Measurements from ENCODE around the gene CETP. TPM values are rescaled to one million over a fixed set of nuclear protein-coding genes. Genes with fewer than 3 reads are reported as not detected.
A peak's percentile ranks its signal among the peaks of the same experiment; 100 is the strongest.

CETP gene
- total and polyA plus RNA-seq, 2 of the 13 experiments (the other 11 are each of a cell fraction or from before 2014, with no cell fraction given): 0.31 to 9.8 TPM

- peak; percentile 65; the same call in 1 of the 2 replicates for TF ChIP-seq SAP130 (CRISPR knock-in tag; IDR thresholded peaks at IDR 0.05; ENCODE audit: low read depth)
- 0 out of 2 replicates have a peak, but pooled peaks have one; percentile 32 for TF ChIP-seq THAP9 (CRISPR knock-in tag; IDR thresholded peaks at IDR 0.05; ENCODE audit: borderline replicate concordance)
- 0 out of 2 replicates have a peak, but pooled peaks have one; percentile 51 for TF ChIP-seq NFKB2 (CRISPR knock-in tag; IDR thresholded peaks at IDR 0.05; ENCODE audit: borderline replicate concordance)
- TF ChIP-seq ZBTB34 (CRISPR knock-in tag; IDR thresholded peaks at IDR 0.05): no peak
- TF ChIP-seq SPEN (CRISPR knock-in tag; IDR thresholded peaks at IDR 0.05; ENCODE audit: low read depth): peak; percentile 81; the same call in 1 of the 2 replicates
- TF ChIP-seq KDM5B (CRISPR knock-in tag; IDR thresholded peaks at IDR 0.05; ENCODE audit: borderline replicate concordance): peak; percentile 38; the same call in 1 of the 2 replicates
- peak; percentile 34; the same call in 1 of the 2 replicates for TF ChIP-seq PHF20 (CRISPR knock-in tag; IDR thresholded peaks at IDR 0.05)
- peak; percentile 46; the same call in 1 of the 2 replicates for TF ChIP-seq ZNF792 (CRISPR knock-in tag; IDR thresholded peaks at IDR 0.05)
- TF ChIP-seq NONO (IDR thresholded peaks at IDR 0.05): no peak
- 0 out of 2 replicates have a peak, but pooled peaks have one; percentile 19 for TF ChIP-seq NONO (CRISPR knock-in tag; conservative IDR thresholded peaks at IDR 0.05)
- TF ChIP-seq HMGXB4 (CRISPR knock-in tag; IDR thresholded peaks at IDR 0.05; ENCODE audit: borderline replicate concordance in 1 of 2, low read depth in 1 of 2): peak in 1 of 2 experiments; percentile 61; a peak in 1 of 4 replicates
- TF ChIP-seq ZNF292 (CRISPR knock-in tag; IDR thresholded peaks at IDR 0.05; ENCODE audit: borderline replicate concordance, low read depth): peak; percentile 99
- TF ChIP-seq TEAD3 (CRISPR knock-in tag; optimal IDR thresholded peaks at IDR 0.05; ENCODE audit: borderline replicate concordance): peak; percentile 82
- TF ChIP-seq IRF9 (CRISPR knock-in tag; IDR thresholded peaks at IDR 0.05; ENCODE audit: borderline replicate concordance): peak; percentile 50; the same call in 1 of the 2 replicates
- peak; percentile 54 for TF ChIP-seq XRCC5 (optimal IDR thresholded peaks at IDR 0.05; ENCODE audit: low read length)
- TF ChIP-seq STAG1 (CRISPR knock-in tag; IDR thresholded peaks at IDR 0.05): peak; percentile 29; the same call in 1 of the 2 replicates
- TF ChIP-seq LCORL (IDR thresholded peaks at IDR 0.05): no peak; the same call in 1 of the 2 replicates
- peak; percentile 94 for TF ChIP-seq LCORL (CRISPR knock-in tag; IDR thresholded peaks at IDR 0.05)
- peak; percentile 100 for TF ChIP-seq PITX1 (CRISPR knock-in tag; IDR thresholded peaks at IDR 0.05)
- TF ChIP-seq DNMT3B (CRISPR knock-in tag; conservative IDR thresholded peaks at IDR 0.05): no peak
- 0 out of 2 replicates have a peak, but pooled peaks have one; percentile 35 for TF ChIP-seq KLF12 (CRISPR knock-in tag; IDR thresholded peaks at IDR 0.05; ENCODE audit: borderline replicate concordance)
- no peak for TF ChIP-seq KDM4B (CRISPR knock-in tag; IDR thresholded peaks at IDR 0.05)
- no peak for TF ChIP-seq GZF1 (CRISPR knock-in tag; IDR thresholded peaks at IDR 0.05)
Measured at GRCh38 chr16:57004387-57005250, 42.9 kb downstream of the CETP start (continued).
